GM19452 (cell line): ENCODE measurements around the gene AKAP6.
"Not testable (repeated sequence)": the region's sequence is repeated elsewhere in the genome, so short reads cannot be mapped to it uniquely, and the experiment has no call there.

Source experiments
- ATAC-seq: cut with Tn5 transposase; IDR thresholded peaks from one replicate; pipeline ENCODE4 v1.9.1; 2021; ENCODE audit not compliant: unreplicated experiment

The AKAP6 gene

DNA sequence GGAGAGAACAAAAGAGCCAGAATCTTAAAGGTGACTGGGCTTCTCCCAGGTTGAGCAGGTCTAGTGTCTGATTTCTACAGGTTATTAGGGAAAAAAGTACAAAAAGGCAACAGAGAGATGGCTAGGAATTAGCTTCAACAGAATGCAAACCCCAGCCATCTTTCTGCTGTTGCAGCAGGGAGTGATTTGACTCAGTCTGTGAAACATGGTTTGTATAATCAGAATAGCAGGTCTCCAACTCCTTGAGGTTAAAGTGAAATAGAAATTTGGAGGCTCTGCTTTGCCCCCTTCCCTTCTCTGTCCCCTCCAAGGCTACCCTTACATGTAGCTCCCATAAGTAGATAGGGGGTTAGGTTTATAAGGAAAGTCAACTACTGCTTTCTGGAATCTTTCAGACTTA, 105.8 kb downstream of the AKAP6 start:
- ATAC-seq, result no peak

DNA sequence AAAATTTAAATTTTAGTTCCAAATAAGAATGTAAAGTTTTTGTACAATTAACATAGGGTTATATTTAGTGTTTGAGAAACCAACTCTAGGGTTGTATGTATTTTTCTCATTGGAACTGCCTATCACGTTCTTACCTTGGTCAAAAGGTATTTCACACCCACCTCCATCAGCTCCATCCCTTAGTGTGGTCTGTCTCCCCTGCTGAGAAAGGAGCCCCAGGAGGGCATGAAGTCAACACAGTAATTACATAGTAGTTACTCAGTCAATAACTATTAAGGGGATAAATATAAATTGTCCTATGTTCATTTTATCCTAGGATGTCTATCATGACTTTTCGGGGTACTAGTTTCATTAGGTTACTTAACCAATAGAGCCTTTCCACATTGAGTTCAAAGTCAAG, 106.3 kb downstream of the AKAP6 start:
- no peak for ATAC-seq

GRCh38 chr14:32436993-32437392, 107.9 kb downstream of the AKAP6 start:
- no peak for ATAC-seq

GRCh38 chr14:32438517-32438916, 109.4 kb downstream of the AKAP6 start:
- no peak for ATAC-seq

GRCh38 chr14:32443890-32444661, 115.0 kb downstream of the AKAP6 start:
- no peak for ATAC-seq

GRCh38 chr14:32447371-32447770, 118.3 kb downstream of the AKAP6 start:
- ATAC-seq, result no peak

DNA sequence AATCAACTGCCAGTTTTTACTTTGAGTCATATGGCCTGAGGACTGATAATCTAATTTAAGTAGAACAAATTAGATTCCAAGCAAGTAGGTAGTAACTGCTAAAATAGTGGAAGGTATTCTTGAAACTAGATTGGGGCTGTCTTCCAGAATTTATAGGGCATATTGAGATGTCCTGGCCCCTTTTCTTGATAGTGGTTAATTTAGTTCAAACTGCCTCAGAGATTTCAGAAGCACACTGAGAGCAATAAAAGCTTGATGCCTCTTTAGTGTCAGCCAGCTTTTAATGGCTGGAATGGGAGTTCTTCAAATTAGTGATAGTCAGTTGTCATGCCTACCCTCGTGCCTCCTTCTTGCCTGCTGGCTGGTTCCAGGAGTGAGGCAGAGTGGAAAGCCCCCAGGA, 120.5 kb downstream of the AKAP6 start:
- ATAC-seq, result no peak

- no peak for ATAC-seq
These were observed 122.0 kb downstream of the AKAP6 start for GRCh38 chr14:32450919-32451675.

DNA sequence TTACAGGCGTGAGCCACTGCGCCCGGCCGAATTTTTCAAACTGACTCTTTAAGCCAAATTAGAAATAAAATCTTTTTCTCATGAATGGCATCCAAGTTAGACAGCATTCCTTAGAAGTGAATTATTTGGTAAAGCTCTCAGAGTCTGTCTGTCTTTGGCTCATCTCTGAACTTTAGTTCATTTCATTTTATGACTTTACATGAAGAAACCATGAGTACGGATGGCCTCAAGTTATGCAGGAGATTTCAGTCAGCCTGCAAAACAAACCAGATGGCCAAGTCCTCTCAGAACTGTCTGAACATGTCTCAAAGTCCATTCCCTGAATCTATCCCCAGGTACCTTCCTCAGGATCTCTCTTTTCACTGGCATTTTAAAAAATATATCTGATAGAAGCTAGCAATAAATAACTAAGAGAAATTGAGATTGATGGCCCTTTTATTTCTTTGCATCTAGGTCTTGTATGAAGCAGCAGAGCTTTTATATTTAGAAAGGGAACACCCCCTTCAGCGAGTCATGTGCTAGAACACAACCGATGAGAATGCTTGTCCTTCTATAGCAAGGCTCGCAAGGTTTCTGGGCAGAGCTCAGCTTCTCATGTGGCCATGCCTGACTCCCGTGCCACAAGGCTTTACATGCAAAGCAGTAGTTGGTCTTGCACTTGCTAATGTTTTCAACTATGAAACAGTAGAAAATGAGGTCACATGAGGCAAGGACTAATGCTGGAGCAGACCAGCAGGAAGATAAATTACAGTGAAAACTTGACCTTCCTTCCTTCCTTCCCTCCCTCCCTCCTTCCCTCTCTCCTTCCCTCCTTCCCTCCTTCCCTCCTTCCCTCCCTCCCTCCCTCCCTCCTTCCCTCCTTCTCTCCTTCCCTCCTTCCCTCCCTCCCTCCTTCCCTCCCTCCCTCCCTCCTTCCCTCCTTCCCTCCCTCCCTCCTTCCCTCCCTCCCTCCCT, 125.0 kb downstream of the AKAP6 start:
- no peak for ATAC-seq

DNA sequence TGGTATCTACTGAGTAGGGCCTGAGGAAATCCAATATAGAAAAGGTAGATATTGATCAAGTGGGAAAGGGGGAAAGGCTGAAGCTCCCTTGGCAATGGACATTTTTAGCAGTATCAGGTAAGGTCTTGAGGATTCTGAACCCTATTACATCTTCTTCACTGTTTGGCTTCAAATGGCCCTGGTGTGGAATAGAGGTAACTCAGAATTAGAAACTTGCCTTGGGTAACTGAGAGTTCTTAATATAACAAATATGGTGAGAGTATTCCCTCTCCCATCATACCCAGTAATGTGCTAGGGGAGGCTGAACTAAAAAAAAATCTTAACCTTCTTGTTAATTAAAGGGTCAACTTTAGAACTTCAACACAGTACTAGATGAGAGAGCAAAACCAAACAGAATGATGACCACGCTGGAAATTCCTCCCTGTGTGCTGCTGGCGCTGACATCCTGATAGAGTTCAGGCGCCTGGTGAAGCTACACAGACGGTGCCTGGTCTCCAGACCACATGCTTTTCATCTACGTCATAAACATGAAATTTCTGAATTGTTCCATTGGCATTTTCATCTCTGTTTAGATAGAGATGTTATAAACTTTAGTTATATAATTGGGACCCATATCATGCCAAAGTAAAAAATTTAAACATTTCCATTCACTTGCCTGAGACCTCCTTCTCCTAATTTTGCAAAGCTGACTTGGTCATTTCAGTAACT, 128.3 kb downstream of the AKAP6 start:
- ATAC-seq, result no peak

DNA sequence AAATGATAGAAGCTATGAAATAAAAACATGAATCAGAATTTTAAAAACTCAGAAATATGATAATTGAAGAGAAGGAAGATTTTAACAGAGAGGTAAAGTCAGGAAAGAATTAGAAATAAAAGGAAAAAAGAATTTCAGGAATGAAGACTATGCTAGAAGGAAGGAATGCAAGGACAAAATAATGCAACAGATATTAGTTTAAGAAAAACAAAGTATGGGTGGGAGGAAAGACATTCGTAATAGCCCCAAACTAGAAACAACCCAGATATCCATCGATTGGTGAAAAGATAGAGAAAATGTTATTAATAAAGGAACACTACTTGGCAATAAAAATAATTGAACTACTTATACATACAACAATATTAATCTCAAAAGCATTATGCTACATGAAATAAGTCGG, 129.6 kb downstream of the AKAP6 start:
- no peak for ATAC-seq

DNA sequence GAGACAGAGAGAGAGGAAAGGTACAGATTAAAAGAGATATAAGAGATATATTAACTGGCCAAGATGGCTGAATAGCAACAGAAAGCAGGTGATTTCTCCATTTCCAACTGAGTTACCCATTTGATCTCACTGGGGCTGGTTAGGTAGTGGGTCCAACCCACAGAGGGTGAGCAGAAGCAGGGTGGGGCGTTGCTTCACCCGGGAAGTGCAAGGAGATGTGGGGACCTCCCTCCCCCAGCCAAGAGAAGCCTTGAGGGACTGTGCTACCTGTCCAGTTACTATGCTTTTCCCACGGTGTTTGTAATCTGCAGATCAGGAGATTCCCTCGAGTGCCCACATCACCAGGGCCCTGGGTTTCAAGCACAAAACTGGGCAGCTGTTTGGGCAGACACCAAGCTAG, 131.2 kb downstream of the AKAP6 start:
- no peak for ATAC-seq

GRCh38 chr14:32462553-32462952, 133.5 kb downstream of the AKAP6 start:
- ATAC-seq, result not testable (repeated sequence)

GRCh38 chr14:32468955-32469354, 139.9 kb downstream of the AKAP6 start:
- no peak for ATAC-seq

DNA sequence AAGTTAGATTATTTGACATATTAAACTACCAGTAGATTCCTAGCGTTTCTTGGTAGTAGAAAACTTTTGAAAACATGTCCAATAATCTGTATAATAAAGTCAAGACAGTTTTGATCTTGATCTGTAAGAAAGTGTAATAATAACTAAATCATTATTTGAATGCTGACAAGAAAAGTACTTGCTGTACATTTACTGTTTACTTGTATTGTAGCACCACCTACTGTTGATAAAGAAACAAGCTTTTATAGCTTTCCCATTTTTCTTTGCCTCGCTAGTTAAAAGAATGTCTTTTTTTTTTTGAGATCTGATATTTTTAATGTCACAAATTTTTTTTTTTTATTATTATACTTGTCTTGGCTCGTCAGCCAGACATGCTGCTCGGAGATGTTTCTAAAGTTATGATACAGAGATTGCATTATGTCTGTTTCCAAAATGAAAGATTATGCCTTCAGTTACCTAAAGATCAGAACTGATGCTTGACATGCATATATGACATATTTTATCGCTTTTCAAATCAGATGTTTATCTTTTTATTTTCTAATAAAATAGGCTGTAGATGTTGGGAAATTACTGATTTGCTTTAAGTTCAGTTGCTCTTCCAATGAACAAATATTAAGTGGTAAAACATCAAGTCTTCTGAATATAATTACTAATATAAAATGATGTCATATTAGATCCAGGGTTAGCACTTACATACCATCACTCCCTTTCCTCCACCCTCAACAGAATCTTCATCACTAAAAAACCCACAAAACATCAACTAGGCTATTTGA, 140.5 kb downstream of the AKAP6 start:
- ATAC-seq, result no peak

- no peak for ATAC-seq
These were observed 141.1 kb downstream of the AKAP6 start for GRCh38 chr14:32470161-32470715.

DNA sequence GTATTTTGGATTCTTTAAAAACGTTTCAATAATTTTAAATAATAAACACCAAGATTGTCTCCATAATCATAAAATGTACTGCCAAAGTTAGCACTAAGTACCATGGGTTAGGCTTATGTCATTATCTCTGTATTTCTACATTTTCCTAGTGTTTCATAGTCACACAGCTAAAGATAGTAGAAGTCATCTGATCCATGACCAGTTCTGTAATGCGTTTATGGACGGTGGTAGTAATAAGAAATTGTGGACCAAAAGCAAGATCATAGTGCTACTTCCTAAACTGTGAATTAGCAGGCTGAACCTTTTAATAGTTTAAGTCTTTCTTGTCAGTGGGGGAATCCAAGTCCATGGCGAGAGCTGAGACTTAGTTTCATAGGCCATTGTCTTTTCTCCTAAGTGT, 142.1 kb downstream of the AKAP6 start:
- no peak for ATAC-seq

GRCh38 chr14:32472076-32472475, 143.0 kb downstream of the AKAP6 start:
- ATAC-seq, result no peak
